ENCODE data around the gene HAO2. TPM values are rescaled to one million over a fixed set of nuclear protein-coding genes. Genes with fewer than 3 reads are reported as not detected.

Gene HAO2
- total RNA-seq, 1 donor from 2014 or later = not detected

DNA sequence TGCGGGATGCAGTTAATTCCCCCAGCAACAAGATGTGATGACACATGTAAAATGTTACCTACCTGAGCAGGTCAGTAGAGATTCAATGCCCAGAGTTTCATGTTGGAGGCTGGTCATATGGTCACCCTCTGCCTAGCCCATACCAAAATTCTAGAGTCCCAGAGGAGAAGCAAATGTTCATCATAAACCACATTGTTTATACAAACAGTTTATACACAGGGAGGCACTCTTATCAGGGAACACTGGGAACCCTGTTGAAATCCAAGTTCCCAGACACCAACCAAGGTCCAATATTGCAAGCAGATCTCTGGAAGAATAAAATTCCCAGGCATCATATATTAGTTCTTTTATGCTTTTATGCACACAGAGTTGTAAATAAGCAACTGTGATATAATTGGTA is 10.5 kb downstream of the HAO2 start:
- no peak for DNase-seq (ENCODE audit: low read depth in 2 of 2)

DNA sequence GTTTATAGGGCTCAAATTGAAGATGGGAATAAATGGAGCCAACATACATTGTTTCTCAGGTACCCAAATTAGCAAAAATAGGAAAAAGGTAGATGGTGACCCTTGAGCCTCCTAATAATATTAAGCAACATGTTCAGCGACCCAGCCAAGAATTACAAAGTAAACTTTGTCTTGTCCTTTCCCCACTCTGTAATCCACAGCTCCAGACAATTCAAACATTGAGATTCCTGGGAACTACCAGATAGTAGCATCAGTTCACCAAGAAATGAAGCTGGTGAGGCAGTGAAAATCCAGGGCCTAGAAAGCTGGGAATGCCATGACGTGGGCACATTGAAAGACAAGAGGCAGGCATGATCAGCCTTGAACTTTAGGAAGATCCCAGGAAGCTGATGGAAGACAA is 11.7 kb downstream of the HAO2 start:
- DNase-seq (ENCODE audit: low read depth in 2 of 2) = no peak

DNA sequence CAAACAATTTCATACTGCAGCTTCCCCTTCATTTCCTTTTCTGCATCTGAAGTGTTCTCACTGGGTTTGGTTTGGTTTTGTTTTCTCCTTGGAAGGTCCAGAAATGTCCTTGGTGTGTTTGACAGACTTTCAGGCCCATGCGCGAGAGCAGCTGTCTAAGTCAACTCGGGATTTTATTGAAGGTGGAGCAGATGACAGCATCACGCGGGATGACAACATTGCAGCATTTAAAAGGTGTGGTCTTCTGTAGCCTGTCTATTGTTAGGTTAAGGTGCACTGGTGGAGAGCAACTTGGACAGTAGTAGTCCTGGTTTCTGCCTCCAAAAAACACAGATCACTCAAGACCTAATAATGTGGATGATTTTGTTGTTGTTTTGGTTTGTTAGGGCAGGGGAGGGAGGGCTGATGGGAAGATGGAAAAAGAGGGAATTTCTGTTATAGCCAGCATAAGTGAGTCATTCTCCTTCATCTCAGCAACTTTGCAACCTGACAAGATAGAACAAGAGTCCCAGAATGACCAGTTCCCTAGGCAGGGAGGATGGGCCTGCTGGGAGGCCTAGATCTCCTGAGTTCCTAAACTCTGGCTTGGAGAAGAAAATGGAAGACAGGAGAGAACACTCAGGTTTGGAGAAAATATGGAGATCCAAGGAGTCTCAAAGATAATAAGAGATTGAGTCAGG is 12.5 kb downstream of the HAO2 start:
- DNase-seq (ENCODE audit: low read depth in 2 of 2) = no peak

DNA sequence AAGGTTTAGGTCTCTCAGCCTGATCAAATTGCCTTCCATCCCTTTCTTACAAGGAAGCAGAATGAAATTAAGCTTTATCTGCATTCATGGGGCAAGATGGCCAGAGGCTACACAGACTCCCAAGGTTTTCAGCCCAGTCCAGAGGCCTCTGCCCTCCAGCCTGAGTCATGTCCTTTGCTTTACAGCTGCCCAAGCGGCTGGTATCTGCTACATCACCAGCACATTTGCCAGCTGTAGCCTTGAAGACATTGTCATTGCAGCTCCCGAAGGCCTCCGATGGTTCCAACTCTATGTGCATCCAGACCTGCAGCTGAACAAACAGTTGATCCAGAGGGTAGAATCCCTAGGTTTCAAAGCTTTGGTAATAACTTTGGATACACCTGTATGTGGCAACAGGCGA is 16.0 kb downstream of the HAO2 start:
- no peak for DNase-seq (ENCODE audit: low read depth in 2 of 2)

DNA sequence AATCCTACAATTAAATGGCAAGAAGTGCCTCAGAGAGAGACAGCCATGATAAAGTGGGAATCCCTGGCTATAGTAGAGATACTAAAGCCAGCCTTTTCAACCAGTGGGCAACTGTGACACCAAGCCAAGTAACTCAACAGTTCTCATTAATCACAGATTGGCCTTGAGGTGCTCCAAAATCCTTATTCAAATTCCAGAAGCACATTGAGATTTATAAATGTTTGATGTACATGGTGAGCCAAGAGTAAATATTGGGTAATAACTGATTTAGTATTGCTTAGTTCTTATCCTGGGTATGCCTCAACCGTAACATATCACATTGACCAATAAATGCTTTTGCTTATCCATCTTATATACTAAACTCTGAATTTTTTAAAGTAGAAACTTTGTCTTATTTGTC is 17.1 kb downstream of the HAO2 start:
- DNase-seq (ENCODE audit: low read depth in 2 of 2) = no peak

DNA sequence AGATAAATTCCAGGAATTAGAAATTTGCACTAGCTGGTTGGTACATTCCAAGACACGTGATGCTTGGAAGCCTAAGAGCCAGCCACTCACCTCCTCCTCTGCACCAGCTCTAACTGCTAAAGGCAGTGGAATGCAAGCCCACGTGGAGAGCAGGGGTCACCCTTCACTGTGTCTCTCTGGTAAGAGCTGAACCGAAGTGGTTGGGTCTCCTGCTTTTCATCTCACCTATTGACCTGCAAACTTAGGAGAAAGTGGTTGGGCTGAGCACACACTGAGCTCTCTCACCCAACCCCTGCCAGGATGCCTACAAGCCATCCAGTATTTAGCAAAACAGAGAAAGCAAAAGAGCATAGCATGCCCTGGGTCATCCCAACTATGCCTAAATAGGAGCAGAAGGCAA is 19.3 kb downstream of the HAO2 start:
- DNase-seq (ENCODE audit: low read depth in 2 of 2) = no peak

DNA sequence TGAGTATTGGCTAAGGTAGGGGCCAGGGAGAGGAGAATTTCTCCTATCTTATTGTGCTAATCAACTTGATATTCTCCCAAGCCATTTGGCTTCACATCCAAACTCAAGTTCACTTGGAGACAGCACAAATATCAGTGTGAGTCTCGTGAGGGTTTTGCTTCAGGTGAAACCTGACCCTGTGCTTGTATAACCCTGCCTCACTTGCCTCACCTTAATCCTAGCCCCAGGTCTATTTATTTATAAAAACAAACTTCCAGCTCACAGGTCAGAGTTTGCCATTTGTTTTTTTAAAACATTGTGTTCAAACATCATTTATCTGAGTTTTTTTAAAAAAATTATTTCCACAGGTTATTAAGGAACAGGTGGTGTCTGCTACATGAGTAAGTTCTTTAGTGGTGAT is 19.9 kb downstream of the HAO2 start:
- DNase-seq (ENCODE audit: low read depth in 2 of 2) = no peak

DNA sequence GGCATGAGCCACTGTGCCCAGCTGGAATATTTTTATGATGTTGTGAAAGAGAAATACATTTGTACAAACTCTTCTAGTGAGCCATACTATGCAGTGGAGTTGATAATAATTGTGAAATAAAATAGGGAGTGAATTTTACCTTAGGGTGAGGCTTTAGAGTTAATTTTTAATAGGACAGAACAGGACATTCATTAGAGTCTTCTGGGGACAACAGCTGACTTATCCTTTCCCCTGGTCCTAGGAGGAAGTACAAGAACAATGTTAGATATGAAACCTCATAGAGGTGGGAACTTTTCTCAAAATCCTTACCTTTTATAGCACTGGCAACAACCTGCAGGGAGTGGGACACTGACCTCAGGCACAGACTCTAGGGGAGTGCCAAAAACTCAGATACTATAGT is 21.9 kb downstream of the HAO2 start:
- no peak for DNase-seq (ENCODE audit: low read depth in 2 of 2)

DNA sequence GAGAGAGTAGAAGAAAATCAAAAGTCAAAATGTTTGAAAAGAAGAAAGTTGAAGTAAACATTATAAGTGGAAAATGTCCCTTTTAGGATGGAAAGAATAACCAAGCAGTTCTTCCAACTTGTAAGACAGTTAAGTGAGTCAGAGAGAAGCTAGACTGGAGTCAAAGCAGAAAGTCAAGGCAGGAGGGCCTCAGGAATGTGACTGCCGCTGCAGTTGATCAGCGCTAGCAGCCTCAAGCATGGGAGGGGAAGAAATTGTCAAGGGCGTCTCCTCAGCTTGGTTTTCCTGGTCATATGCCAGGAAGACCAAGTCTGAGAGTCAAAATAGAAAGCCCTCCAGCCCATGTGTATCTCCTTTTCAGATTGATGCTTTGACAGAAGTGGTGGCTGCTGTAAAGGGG is 23.2 kb downstream of the HAO2 start:
- DNase-seq (ENCODE audit: low read depth in 2 of 2) = no peak

DNA sequence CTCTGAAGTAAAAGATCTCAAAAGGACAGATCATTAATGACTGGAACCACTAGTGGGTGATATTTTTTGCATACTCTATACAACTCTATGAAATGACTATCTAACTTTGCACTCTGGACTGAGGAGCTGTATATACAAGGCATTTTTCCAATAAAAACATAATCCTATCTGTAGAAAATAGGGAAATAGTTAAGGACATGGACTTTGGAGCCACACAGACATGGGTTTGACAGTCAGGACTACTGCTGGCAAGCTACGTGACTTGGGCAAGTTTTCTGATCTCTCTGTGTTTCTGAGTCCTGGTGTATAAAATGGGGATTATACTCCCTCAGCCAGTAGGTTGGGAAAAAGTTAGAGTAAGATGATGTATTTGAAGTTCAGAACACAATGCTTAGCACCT is 25.5 kb downstream of the HAO2 start:
- no peak for DNase-seq (ENCODE audit: low read depth in 2 of 2)

DNA sequence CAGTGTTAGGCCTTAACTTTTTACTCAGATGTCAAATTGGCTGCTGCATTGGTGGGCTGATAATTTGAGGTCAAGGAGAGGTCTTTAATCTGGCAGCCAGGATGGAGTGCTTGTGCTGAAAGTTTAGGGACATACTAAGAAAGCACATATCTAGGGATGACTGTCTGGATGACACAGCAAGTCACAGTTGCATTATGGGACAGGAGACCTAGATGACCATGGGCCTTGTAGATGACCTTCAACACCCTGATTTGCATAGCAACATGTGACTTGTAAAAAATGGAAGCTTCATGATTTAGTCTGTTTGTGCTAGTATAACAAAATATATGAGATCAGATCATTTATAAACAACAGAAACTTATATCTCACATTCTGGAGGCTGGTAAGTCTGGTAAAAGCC is 28.4 kb downstream of the HAO2 start:
- no peak for DNase-seq (ENCODE audit: low read depth in 2 of 2)

DNA sequence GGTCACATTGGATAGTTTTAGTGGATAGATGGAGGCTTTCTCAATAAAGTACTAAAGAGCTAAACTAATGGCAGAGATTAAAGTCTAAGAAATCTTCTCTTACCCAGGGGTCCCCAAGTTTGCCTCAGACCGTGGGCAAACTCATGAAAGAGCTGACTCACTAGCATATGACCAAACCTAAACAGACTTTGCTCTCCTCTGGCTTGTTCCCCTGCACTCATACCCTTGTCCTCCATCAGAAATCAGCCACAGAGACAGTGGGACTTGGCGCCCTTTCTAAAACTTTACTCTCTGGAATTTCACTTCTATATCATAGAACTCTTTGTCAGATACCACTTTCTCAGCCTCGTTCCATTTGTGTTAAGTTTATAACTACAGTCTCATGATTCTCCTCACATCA is 29.4 kb downstream of the HAO2 start:
- no peak for DNase-seq (ENCODE audit: low read depth in 2 of 2)

DNA sequence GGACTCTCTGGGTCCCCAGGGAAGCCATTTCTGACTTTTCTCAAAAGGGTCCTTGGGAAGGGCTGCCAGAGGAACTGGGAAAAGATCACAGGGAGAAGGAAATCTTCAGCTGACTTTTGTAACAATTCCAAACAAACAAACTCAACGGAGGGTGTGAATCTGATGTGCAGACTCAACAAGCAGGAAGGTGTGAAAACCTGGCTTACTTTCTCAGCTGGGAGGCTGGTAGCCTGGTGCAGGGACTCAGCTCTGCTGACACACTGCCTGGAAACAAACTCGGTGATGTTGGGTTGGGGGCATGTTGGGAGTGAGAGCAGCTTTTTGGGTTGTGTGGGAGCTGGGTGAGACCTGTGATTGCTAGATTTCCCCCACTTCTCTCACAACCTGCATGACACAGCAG is 36.2 kb downstream of the HAO2 start:
- DNase-seq (ENCODE audit: low read depth in 2 of 2) = no peak

DNA sequence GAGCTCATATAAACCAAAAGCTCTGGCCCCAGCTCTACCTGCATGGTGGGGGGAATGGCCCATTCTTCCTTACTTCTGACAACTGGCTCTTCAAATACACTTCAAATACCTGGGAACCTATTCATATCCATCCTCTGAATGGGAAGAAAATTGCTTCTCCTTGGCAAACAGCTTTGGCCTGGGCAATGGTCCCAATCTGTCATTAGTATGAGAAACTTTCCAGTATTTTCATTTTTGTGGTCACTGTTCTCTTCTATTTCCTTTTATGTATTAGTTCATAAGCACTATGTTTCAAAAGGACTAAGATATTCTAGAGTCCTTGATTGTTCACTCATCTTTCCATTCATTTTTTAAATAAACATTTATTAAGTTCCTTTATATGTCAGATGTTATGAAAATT is 41.1 kb downstream of the HAO2 start:
- DNase-seq (ENCODE audit: low read depth in 2 of 2) = no peak

DNA sequence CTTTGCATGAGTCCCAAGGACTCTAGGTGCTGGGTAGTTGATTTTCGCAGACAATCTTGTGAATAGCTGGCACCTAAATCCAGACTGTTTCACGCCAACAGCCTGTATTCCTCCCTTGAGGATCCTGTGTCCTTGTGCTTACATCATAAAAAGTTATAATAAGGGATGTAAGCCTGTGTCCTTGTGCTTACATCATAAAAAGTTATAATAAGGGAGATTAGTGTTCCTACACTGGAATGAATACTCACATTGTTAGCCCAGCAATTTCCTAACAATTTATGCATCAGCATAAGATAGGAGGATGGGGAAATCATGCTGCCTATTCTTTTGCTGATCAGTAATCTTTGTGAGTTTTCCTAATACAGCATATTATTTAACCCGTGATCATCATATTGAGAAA is 42.4 kb downstream of the HAO2 start:
- no peak for DNase-seq (ENCODE audit: low read depth in 2 of 2)

DNA sequence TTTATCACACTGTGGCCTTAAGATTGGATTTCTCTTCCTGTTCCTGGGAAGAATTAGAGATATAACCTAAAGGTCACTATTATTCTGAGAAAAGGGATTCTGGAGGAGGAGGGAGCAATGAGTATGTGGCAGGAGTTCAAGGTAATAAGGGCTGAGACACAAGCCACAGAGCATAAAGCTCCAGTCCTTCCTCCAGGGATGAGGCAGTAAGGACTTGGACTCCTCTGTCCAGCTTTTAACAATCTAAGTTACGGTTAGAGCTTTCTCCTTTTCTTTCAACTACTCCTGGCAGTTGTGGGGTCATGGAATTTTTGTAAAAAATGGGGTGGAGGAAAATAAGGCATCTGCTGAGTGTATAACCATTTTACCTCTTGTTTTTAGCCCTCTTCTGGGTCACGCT is 46.4 kb downstream of the HAO2 start, which contains the start of gene HSD3B2:
HSD3B2 (plus strand) TSS at position 201 of the 400 bp plus-strand sequence. CDS start 270 bp downstream, outside the sequence.
- DNase-seq (ENCODE audit: low read depth in 2 of 2) = no peak

DNA sequence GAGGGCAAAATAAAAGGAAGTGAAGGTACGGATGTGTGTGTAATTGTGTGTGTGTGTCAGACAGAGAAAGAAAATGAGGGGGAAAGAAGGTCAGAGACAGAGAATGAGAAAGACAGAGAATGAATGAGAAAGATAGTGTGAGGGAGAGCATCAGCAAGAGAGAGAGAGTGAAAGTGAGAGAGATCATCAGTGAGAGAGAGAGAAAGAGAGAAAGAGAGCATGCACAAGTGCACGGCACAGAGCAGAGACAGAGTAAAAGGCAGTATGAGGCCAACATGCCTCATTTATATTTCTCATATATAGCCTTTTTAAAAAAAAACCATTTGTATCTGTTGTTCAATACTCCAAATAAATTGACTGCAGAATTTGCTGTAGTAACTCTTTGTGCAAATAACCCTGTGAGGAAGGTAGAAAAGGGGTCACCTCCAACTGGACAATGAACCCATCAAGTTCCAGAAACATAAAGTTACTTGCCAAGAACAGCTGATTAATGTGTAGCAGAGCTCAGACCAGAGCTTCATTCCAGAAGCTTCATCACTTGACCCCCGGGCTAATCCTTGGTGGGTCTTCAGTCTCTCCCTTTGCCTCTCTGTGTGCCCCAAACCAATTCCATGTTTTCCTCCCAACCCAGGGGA is 47.5 kb downstream of the HAO2 start:
- DNase-seq (ENCODE audit: low read depth in 2 of 2) = no peak

DNA sequence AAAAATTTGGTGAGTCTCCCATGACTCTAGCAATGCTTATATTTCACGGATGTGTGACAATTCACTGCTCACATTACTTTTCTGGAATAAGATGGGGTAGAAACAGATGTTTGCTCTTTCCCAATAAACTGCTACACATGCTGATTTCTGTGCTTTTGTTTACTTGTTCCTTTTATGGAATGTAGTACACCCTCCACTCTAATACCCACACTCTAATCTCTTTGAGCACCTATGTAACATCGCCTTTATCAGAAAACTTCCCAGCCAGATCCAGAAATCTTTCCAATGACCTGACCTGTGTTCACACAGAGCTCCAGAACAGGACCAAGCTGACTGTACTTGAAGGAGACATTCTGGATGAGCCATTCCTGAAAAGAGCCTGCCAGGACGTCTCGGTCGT is 50.5 kb downstream of the HAO2 start:
- no peak for DNase-seq (ENCODE audit: low read depth in 2 of 2)

DNA sequence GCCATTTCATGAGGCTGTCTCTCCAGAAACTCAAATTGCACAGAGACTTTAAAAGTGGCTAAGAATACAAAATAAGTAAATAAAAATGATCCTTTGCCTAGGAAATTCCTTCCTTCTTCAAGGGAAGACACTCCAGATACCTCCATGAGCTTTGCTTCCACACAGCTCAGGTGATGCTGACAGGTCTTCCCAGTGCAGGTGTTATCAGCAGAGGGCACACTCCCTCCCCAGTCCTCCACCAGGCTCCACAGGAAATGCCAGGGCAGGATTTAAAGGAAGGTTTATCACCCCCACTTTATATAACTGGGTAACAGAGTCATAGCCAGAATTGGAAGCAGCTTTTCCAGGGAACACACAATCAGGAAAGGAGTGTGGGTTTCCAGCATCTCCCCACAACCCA is 52.1 kb downstream of the HAO2 start:
- no peak for DNase-seq (ENCODE audit: low read depth in 2 of 2)

DNA sequence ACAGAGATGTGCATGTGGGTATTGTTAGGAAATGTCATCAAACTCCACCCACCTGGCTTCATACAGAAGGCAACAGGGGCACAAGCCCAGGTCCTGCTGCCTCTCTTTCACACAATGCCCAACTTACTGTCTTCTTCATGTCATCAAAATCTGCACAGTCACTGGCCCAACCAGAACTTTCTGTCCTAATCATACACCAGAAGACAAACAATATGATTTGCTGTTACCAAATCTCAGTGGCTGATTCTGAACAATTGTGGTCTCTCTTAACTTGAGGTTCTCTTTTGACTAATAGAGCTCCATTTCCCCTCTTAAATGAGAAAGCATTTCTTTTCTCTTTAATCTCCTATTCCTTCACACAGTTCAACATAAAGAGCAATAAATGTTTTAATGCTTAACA is 54.0 kb downstream of the HAO2 start:
- no peak for DNase-seq (ENCODE audit: low read depth in 2 of 2)

DNA sequence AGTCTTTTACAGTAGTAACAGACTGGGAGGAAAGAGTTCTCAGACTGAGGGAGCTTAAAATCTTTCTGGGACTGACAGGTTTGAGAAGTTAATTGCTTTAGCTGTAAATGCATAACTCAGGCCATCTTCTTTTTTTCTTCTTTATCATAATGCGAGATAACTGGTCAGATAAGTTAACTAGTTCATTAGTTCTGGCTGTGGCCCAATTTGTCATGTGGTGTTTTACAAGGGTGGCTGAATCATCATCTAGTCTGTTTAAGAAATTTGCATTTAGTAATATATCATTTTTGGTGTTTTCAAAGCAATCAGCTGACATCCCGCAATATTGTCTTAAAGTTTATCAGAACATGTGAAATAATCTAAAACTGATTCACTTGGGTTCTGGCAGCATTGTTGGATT is 60.4 kb downstream of the HAO2 start:
- no peak for DNase-seq (ENCODE audit: low read depth in 2 of 2)

DNA sequence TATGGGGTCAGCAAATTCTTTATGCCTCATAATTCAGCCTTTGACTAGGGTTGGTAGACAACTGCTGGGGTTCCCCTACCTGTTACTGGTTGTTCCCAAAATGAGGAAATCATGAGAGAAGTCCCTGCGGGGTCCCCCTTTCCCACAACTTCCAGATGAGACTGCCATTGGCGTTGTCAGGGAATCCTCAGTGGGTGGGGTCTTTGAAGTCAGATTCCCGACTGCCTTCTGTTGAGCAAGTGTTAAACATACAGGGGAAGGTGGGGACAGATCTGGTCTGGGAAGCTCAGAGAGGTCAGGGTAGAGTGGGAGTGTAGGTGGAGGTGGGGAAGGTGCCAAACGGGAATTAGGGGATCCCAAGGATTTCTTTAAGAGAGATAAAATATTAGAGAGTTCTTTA is 61.1 kb downstream of the HAO2 start:
- no peak for DNase-seq (ENCODE audit: low read depth in 2 of 2)

DNA sequence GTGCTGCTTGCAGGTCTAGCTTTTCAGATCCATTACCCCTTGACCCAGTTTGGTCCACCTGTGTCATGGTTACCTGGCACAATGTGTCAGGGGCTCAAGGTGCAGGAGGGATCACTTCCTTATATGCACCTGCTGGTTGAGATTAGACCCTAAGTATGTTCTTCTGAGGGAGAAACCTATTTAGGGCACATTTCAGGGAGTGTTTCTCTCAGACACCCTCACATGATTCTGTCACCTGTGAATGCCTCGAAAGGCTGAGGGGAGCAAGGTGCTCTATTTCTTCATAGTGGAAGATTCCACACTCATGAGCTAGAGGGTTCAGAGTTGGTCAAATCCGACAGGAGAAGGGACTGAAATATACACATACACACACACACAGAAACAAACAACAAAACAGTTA is 61.9 kb downstream of the HAO2 start:
- no peak for DNase-seq (ENCODE audit: low read depth in 2 of 2)

DNA sequence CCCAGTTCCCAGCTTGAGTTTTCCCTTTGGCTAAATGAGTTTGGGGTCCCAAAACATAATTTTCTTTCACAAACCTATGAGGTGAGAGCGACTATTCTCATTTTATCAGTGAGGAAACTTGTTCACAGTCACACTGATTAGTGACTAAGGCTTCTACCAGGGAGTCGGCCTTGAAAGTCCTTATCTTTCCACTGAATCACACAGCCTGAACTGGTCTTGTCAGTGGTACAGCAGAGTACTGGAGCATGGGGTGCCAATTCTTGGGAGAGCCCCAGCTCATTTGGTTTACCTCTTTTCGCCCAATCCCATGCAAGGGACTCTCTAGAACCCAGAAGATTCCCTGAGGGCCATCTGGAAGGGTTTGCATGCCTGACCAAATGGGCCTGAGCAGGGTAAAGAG is 63.3 kb downstream of the HAO2 start:
- no peak for DNase-seq (ENCODE audit: low read depth in 2 of 2)
